COLO829 (cell line): ENCODE measurements around the gene KIAA0586.
"Not testable (repeated sequence)": the region's sequence is repeated elsewhere in the genome, so short reads cannot be mapped to it uniquely, and the experiment has no call there.

Experiments used
- DNase-seq: peaks from one replicate; pipeline ENCODE4 v3.0.0; 2012; ENCODE audit warnings: low spot score

The KIAA0586 gene

GRCh38 chr14:58427281-58428117 is at the start of gene KIAA0586, which contains the start of gene TIMM9:
KIAA0586 (plus strand) TSS chr14:58427719; CDS start chr14:58428265, 546 bp downstream.
TIMM9 (minus strand) TSS chr14:58427531; CDS start chr14:58411945, 15,586 bp downstream.
- peak; percentile 99 for DNase-seq

- no peak for DNase-seq
Observed at GRCh38 chr14:58390830-58391229, 36.7 kb upstream of the KIAA0586 start.

GRCh38 chr14:58395562-58395811 is 32.0 kb upstream of the KIAA0586 start:
- DNase-seq, result no peak

GRCh38 chr14:58395812-58396788 is 31.4 kb upstream of the KIAA0586 start, which contains the start of gene TOMM20L:
TOMM20L (plus strand) TSS chr14:58395930; CDS start chr14:58395958, 28 bp downstream.
- peak; percentile 63 for DNase-seq

- DNase-seq, result no peak
Observed at GRCh38 chr14:58397156-58397555, 30.4 kb upstream of the KIAA0586 start.

- no peak for DNase-seq
Observed at GRCh38 chr14:58398495-58398894, 29.0 kb upstream of the KIAA0586 start.

GRCh38 chr14:58398895-58399294 is 28.6 kb upstream of the KIAA0586 start:
- no peak for DNase-seq

GRCh38 chr14:58401587-58401986 is 25.9 kb upstream of the KIAA0586 start:
- DNase-seq, result no peak

- no peak for DNase-seq
Observed at GRCh38 chr14:58408681-58409215, 18.8 kb upstream of the KIAA0586 start.

- no peak for DNase-seq
Observed at GRCh38 chr14:58414845-58415244, 12.7 kb upstream of the KIAA0586 start.

- no peak for DNase-seq
Observed at GRCh38 chr14:58415636-58416547, 11.6 kb upstream of the KIAA0586 start.

- DNase-seq, result not testable (repeated sequence)
Observed at GRCh38 chr14:58416934-58417333, 10.6 kb upstream of the KIAA0586 start.

GRCh38 chr14:58426670-58427280 is 744 bp upstream of the KIAA0586 start:
- DNase-seq, result peak; percentile 57

GRCh38 chr14:58428118-58428683 is 682 bp downstream of the KIAA0586 start:
- peak; percentile 58 for DNase-seq

GRCh38 chr14:58430156-58430555 is 2.6 kb downstream of the KIAA0586 start:
- no peak for DNase-seq

GRCh38 chr14:58439476-58439875 is 12.0 kb downstream of the KIAA0586 start:
- no peak for DNase-seq

GRCh38 chr14:58444627-58445026 is 17.1 kb downstream of the KIAA0586 start:
- no peak for DNase-seq

- peak; percentile 88 for DNase-seq
Observed at GRCh38 chr14:58455593-58456265, 28.2 kb downstream of the KIAA0586 start.

- no peak for DNase-seq
Observed at GRCh38 chr14:58460772-58461171, 33.3 kb downstream of the KIAA0586 start.

GRCh38 chr14:58463147-58463546 is 35.6 kb downstream of the KIAA0586 start:
- DNase-seq, result no peak
